ENCODE measurements around the gene EMP1. TPM values are rescaled to one million over a fixed set of nuclear protein-coding genes. Genes with fewer than 3 reads are reported as not detected.

Gene EMP1
- total and polyA plus RNA-seq, 2 of the 13 experiments (the other 11 are each of a cell fraction or from before 2014, with no cell fraction given): 0.13 to 0.61 TPM

GRCh38 chr12:13229504-13229903 is 33.0 kb downstream of the EMP1 start:
- TF ChIP-seq ZNF644 (CRISPR knock-in tag; IDR thresholded peaks at IDR 0.05; ENCODE audit: low read depth) (no peak), ZNF451 (CRISPR knock-in tag; IDR thresholded peaks at IDR 0.05) (no peak), ZNF18 (CRISPR knock-in tag; IDR thresholded peaks at IDR 0.05; ENCODE audit: insufficient replicate concordance) (no peak), RORA (CRISPR knock-in tag; IDR thresholded peaks at IDR 0.05) (no peak), MNT (IDR thresholded peaks at IDR 0.05) (no peak)
- intact Hi-C loops (cut with micrococcal nuclease; ENCODE audit: unreplicated experiment): no loop called here
- H3K4me3 ChIP-seq (replicated peaks in 1 of 3; ENCODE audit: insufficient read depth in 1 of 3, low read depth in 2 of 3, low read length in 3 of 3): no peak overlapping the region
- DNase-seq (ENCODE audit: low spot score): no peak
- ChIA-PET POLR2A (no interaction called here), CTCF (ENCODE audit: low intra/inter-chr PET ratio, low total read pairs) (no interaction called here)
- H3K4me2 ChIP-seq (ENCODE audit: low read depth, low read length): no peak overlapping the region
- H3K36me3 ChIP-seq (replicated peaks in 1 of 2; ENCODE audit: control insufficient read depth in 1 of 2, insufficient read depth in 2 of 2, low read length in 2 of 2): no peaks in the 10 kb centered on the region
- H4K20me1 ChIP-seq (ENCODE audit: insufficient read depth, low read length): no peaks in the 10 kb centered on the region
- no TSS peak for BruUV-seq (replicated peaks)
- no peaks in the 10 kb centered on the region for H3K9me3 ChIP-seq (ENCODE audit: low read length)
- peaks cover 1 to 9% of the 10 kb centered on the region in 2 experiments; a peak in 2 of 5 replicates for H3K27me3 ChIP-seq (ENCODE audit: control insufficient read depth in 1 of 2, insufficient read depth in 2 of 2, low read length in 2 of 2)
- no peaks in the 10 kb centered on the region for H3K79me2 ChIP-seq (ENCODE audit: insufficient read depth, low read length)
- ATAC-seq: no peak
- H2AFZ ChIP-seq (ENCODE audit: low read length): no peak overlapping the region
- FAIRE-seq: no peak
- no peaks in the 10 kb centered on the region for H3K4me1 ChIP-seq (ENCODE audit: insufficient read depth, low read length)
- H3K9ac ChIP-seq (ENCODE audit: insufficient read depth, low read depth, low read length): no peak overlapping the region
- in situ Hi-C loops (cut with HindIII; ENCODE audit: extremely low pct_ligation_motif_present, low pct_unique_long_range_greater_than_20kb): no loop called here
- 2% methylated on average over 5 of the region's 5 CpGs for WGBS (ENCODE audit: low lambda C conversion rate)
- H3K27ac ChIP-seq (ENCODE audit: extremely low read length, insufficient read depth, low read length): no peak overlapping the region

- Histone ChIP-seq H4K20me1 (ENCODE audit: insufficient read depth, low read length) (no peaks in the 10 kb centered on the region), H3K27me3 (ENCODE audit: control insufficient read depth in 1 of 2, insufficient read depth in 2 of 2, low read length in 2 of 2) (peaks cover 1 to 9% of the 10 kb centered on the region in 2 experiments; a peak in 2 of 5 replicates), H3K9ac (ENCODE audit: insufficient read depth, low read depth, low read length) (no peak overlapping the region), H2AFZ (ENCODE audit: low read length) (no peak overlapping the region), H3K4me1 (ENCODE audit: insufficient read depth, low read length) (no peaks in the 10 kb centered on the region), H3K9me3 (ENCODE audit: low read length) (no peaks in the 10 kb centered on the region), H3K4me3 (replicated peaks in 1 of 3; ENCODE audit: insufficient read depth in 1 of 3, low read depth in 2 of 3, low read length in 3 of 3) (no peak overlapping the region), H3K27ac (ENCODE audit: extremely low read length, insufficient read depth, low read length) (no peak overlapping the region), H3K79me2 (ENCODE audit: insufficient read depth, low read length) (no peaks in the 10 kb centered on the region), H3K4me2 (ENCODE audit: low read depth, low read length) (no peak overlapping the region), H3K36me3 (replicated peaks in 1 of 2; ENCODE audit: control insufficient read depth in 1 of 2, insufficient read depth in 2 of 2, low read length in 2 of 2) (no peaks in the 10 kb centered on the region)
- intact Hi-C loops (cut with micrococcal nuclease; ENCODE audit: unreplicated experiment): no loop called here
- ATAC-seq (no peak), FAIRE-seq (no peak), DNase-seq (ENCODE audit: low spot score) (no peak)
- ChIA-PET POLR2A (no interaction called here), CTCF (ENCODE audit: low intra/inter-chr PET ratio, low total read pairs) (no interaction called here)
- BruUV-seq (replicated peaks): no TSS peak
- in situ Hi-C loops (cut with HindIII; ENCODE audit: extremely low pct_ligation_motif_present, low pct_unique_long_range_greater_than_20kb): no loop called here
- WGBS (ENCODE audit: low lambda C conversion rate): 20% methylated on average over 5 of the region's 5 CpGs
- TF ChIP-seq POGZ (CRISPR knock-in tag; IDR thresholded peaks at IDR 0.05) (no peak), PRDM15 (CRISPR knock-in tag; IDR thresholded peaks at IDR 0.05) (no peak), TCF7L2 (IDR thresholded peaks at IDR 0.05; ENCODE audit: low read depth, low read length) (no peak), ZNF251 (CRISPR knock-in tag; IDR thresholded peaks at IDR 0.05) (no peak), ZMYM2 (CRISPR knock-in tag; IDR thresholded peaks at IDR 0.05) (no peak), PHB2 (IDR thresholded peaks at IDR 0.05; ENCODE audit: partially characterized antibody) (no peak), MXI1 (IDR thresholded peaks at IDR 0.05; ENCODE audit: borderline replicate concordance, low read depth, low read length) (no peak), SRY (CRISPR knock-in tag; IDR thresholded peaks at IDR 0.05) (no peak)
These were observed 34.0 kb downstream of the EMP1 start for GRCh38 chr12:13230500-13230899.

Measured in HepG2 (cell line).